HG03159 (cell line): ENCODE measurements around the gene NF1.
"Not testable (repeated sequence)": the region's sequence is repeated elsewhere in the genome, so short reads cannot be mapped to it uniquely, and the experiment has no call there.

ENCODE experiments used
- ATAC-seq: cut with Tn5 transposase; IDR thresholded peaks from one replicate; pipeline ENCODE4 v1.9.1; 2021; ENCODE audit warnings: mild to moderate bottlenecking, moderate library complexity; ENCODE audit not compliant: unreplicated experiment

The NF1 gene, protein sequence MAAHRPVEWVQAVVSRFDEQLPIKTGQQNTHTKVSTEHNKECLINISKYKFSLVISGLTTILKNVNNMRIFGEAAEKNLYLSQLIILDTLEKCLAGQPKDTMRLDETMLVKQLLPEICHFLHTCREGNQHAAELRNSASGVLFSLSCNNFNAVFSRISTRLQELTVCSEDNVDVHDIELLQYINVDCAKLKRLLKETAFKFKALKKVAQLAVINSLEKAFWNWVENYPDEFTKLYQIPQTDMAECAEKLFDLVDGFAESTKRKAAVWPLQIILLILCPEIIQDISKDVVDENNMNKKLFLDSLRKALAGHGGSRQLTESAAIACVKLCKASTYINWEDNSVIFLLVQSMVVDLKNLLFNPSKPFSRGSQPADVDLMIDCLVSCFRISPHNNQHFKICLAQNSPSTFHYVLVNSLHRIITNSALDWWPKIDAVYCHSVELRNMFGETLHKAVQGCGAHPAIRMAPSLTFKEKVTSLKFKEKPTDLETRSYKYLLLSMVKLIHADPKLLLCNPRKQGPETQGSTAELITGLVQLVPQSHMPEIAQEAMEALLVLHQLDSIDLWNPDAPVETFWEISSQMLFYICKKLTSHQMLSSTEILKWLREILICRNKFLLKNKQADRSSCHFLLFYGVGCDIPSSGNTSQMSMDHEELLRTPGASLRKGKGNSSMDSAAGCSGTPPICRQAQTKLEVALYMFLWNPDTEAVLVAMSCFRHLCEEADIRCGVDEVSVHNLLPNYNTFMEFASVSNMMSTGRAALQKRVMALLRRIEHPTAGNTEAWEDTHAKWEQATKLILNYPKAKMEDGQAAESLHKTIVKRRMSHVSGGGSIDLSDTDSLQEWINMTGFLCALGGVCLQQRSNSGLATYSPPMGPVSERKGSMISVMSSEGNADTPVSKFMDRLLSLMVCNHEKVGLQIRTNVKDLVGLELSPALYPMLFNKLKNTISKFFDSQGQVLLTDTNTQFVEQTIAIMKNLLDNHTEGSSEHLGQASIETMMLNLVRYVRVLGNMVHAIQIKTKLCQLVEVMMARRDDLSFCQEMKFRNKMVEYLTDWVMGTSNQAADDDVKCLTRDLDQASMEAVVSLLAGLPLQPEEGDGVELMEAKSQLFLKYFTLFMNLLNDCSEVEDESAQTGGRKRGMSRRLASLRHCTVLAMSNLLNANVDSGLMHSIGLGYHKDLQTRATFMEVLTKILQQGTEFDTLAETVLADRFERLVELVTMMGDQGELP (N-terminal part only)

GRCh38 chr17:31094600-31095235, at the start of gene NF1:
TSS of gene NF1 (plus strand) at chr17:31094977. CDS start at chr17:31095310, 333 bp downstream.
- peak; percentile 85 for ATAC-seq

- ATAC-seq: not testable (repeated sequence)
These were observed 47.8 kb upstream of the NF1 start for GRCh38 chr17:31046856-31047425.

DNA sequence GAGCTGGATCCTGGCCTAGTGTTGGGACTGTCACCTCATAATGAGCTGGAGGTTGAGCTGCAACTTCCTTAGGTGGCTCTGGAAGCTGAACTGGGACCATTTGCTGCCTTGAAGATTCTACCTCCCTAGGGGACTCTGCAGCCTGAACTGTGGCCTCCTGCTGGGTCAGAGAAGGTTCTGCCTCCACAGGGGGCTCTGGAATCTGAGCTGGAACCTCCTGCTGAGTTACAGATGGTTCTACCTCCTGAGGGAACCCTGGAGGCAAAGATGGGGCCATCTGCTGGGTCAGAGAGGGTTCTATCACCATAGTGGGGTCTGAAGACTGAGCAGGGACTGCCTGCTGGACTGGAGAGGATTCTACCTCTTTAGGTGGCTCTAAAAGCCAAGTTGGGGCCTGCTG, 46.6 kb upstream of the NF1 start:
- no peak for ATAC-seq

- ATAC-seq: no peak
These were observed 46.0 kb upstream of the NF1 start for GRCh38 chr17:31048780-31049179.

- ATAC-seq: no peak
These were observed 43.8 kb upstream of the NF1 start for GRCh38 chr17:31050948-31051347.

- ATAC-seq: no peak
These were observed 43.3 kb upstream of the NF1 start for GRCh38 chr17:31051506-31051905.

DNA sequence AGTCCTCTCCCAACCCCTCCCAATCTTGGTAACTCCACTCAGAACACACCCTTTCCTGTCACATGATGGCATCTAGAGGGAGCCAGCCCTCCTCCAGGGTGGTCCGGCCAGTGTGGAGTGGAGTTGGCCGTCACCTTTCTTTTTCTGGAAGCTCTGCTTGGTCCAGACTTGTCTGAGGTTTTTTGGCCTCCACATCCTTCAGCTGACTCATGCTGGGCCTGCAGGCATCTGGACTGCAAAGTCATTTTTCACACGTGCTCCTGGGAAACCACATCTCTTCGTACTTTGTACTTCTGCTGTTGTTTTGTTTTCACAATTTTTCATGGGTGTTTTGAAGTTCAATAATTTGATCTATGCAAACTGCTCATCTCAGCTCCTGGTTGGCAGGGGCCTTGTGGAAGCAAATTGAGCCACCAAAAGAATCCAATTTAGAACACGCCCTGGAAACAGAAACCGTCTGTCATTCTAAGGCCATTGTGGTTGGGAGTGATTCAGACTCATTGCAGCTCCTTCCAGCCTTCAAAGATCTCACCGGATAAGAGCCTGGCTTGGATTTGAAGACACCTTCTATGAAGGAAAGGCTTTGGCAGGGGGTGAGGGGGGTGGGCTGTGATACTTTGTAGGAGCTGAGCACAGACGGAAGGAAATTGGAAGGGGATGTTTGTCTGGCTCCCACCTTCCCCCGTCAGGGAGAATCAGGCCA, 42.4 kb upstream of the NF1 start:
- ATAC-seq: no peak

- ATAC-seq: no peak
These were observed 41.7 kb upstream of the NF1 start for GRCh38 chr17:31053071-31053470.

GRCh38 chr17:31054761-31055160, 40.0 kb upstream of the NF1 start:
- no peak for ATAC-seq

DNA sequence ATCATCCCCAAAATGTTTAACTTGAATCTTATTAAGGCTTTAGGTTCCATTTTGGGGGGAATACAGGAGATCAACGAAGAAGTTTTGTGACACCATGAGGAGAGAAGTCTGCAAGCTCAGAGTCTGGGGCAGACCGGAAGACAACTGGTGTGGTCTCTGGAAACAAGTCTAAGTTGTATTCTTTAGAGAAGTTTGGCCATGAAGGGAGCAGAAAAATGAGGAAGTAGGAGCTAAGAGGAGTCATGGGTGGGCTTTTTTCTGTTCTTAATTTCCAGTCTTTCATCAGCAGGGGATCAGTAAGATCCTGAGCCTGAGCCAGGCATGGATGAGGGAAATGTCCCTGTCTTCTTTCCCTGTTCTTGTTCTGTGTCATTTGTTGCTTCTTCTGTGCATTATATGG, 35.8 kb upstream of the NF1 start:
- ATAC-seq: no peak

- no peak for ATAC-seq
These were observed 33.8 kb upstream of the NF1 start for GRCh38 chr17:31060791-31061550.

DNA sequence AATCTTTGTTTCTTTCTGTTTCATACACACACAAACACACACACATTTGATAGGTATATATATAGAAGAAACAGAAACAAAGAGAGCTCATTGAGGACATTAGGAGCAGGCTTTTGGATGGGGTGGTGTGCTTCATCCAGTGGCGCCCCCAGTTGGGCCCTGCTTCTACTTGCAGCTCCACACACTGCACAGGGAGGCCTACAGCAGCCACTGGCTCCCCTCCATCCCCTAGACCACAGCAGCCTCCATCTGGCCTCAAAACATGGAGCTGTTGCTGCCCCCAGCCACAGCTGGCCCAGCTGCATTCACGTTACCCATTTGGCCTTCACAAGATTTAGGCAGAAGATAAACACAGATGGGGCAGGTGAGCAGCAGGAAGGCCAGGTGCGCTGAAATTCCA, 33.1 kb upstream of the NF1 start:
- ATAC-seq: no peak

DNA sequence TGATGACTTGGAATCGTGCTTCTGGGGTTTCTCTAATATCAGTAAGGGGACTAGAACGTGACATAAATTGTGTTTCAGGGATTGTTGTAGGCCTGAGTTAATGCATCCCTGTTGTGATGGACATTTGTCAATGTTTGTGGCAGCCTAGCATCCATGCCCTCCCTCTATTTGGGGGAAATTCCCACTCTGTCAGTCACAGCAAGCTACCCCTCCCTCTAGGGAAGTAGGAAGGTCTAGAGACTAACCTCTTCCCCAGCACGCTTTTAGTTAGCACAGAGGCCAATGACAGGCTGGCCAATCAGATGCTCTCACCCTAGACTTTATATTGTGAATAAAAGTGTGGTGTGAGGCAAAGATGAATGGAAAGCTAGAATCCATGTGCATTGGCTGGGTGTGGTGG, 32.4 kb upstream of the NF1 start:
- ATAC-seq: no peak

GRCh38 chr17:31064707-31065106, 30.1 kb upstream of the NF1 start:
- no peak for ATAC-seq

DNA sequence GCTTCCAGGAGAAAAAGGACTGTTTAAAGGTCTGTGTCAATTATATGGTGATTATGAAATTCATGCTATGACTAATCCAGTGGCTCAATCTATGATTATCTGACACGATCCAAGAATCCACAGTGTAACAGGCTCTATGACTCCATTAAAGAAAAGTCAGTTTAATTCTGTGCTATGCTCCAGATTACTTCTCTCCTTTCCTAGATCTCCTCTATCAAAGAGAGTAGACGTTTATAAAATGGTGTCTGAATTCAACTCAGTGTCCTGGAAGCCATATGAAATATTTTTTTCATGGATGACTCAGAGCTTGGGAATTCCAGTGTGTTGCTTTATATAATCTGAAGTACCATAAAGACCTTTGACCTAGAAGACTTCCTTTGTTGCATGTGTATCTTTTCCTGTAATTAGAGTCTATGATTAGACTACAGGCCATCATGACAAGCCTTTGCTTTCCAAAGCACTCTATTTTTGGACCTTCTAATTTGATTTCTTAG, 27.0 kb upstream of the NF1 start:
- ATAC-seq: no peak

DNA sequence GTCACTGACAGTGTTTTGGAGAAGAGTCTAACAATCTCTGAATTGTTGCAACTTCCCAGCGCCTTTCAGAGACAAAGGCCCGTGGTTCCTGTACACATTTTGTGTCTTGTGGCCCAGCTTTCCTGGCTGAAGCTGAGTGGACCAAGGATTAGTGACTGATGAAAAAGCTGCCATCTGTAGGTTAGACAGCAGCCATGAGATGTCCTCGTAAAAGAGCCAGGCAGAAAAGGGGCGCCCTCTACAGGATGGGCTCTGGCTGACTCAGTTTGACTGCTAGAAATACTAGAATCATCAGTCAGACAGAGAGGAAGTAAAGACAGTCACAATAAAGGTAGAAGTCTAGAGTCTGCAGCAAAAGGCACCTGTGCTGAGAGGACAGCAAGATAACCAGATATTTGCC, 26.5 kb upstream of the NF1 start:
- ATAC-seq: no peak

DNA sequence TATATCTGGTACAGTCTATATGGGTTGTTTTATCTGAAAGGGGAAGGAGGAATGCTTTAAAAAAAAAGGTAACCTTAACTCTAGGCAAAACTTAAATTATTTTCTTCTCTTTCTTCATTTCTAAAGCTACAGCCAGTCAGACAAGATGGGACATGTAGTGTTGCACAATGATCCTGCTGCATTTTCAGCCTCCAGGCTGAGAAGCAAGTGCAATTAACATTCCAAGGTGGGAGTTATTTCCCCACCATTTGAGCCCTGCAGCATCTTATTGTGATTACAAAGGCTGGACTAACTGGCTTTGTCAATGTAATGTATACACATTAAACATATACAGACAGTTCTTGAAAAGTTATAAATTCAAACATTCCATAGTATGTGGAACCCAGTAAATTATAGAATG, 22.6 kb upstream of the NF1 start:
- ATAC-seq: no peak

DNA sequence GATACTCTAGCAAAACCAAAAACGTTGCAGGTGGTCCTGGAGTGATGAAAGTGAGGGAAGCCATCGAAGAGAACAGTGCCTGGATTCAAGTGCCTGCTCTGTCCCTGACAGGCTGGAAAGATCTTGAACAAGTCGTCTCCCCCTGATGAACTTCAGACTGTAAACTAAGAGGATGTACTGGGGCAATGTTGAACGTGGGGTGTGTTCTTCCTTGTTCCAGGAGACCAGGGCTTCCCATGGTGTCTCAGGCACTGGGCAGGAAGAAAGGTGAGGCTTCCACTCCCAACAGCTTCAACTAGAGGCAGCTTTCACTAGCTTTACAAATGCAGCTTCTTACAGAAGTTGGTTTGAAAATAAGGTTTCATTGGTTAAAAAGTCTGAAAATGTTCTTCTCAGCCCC, 21.4 kb upstream of the NF1 start:
- no peak for ATAC-seq
